Small intestine (tissue), 7 donors: Measurements from ENCODE around the gene ADAMTSL2. TPM values are rescaled to one million over a fixed set of nuclear protein-coding genes. Genes with fewer than 3 reads are reported as not detected.

Experiments used
- DNase-seq, 2 donors: peaks; one replicate each; pipeline versions ENCODE4 v3.0.0 to v3.0.0-alpha.2; 2013
- FAIRE-seq: peaks from 2 replicates; lab custom pipeline; 2012; peaks lifted over from hg19 to GRCh38; lab: Jason Lieb, UNC
- H3K27ac ChIP-seq, 3 donors: one replicate each; pipeline ENCODE4 v1.5.1; 2013; ENCODE audit warnings: low read length in 2 of 3, mild to moderate bottlenecking in 2 of 3, control low read depth in 1 of 3, inconsistent platforms in 1 of 3, low read depth in 1 of 3, moderate library complexity in 1 of 3
- H3K27me3 ChIP-seq, 3 donors: one replicate each; pipeline ENCODE4 v1.6.1; 2013; ENCODE audit warnings: low read length in 3 of 3, inconsistent platforms in 1 of 3; ENCODE audit not compliant: control insufficient read depth in 3 of 3, insufficient read depth in 3 of 3
- H3K36me3 ChIP-seq, 3 donors: one replicate each; pipeline ENCODE4 v1.6.1; 2013; ENCODE audit warnings: low read length in 3 of 3, inconsistent platforms in 1 of 3, low read depth in 1 of 3, mild to moderate bottlenecking in 1 of 3, moderate library complexity in 1 of 3; ENCODE audit not compliant: control insufficient read depth in 3 of 3, insufficient read depth in 2 of 3
- H3K4me1 ChIP-seq, 3 donors: one replicate each; pipeline ENCODE4 v1.6.1; 2013; ENCODE audit warnings: low read length in 2 of 3, inconsistent platforms in 1 of 3, low read depth in 1 of 3, mild to moderate bottlenecking in 1 of 3, moderate library complexity in 1 of 3; ENCODE audit not compliant: control insufficient read depth in 3 of 3, insufficient read depth in 2 of 3
- H3K4me3 ChIP-seq, 3 donors: one replicate each; pipeline ENCODE4 v1.5.1; 2013; ENCODE audit warnings: low read length in 3 of 3, control low read depth in 1 of 3, inconsistent platforms in 1 of 3, low read depth in 1 of 3, mild to moderate bottlenecking in 1 of 3, moderate library complexity in 1 of 3
- H3K9me3 ChIP-seq, 2 donors: one replicate each; pipeline ENCODE4 v1.6.1; 2013; ENCODE audit warnings: low read depth in 1 of 2, low read length in 1 of 2; ENCODE audit not compliant: control insufficient read depth in 2 of 2, insufficient read depth in 1 of 2
- WGBS, 3 donors: extraction: QIAGEN DNeasy Blood & Tissue Kit; methylation state at CpG; one replicate each; pipeline ENCODE4 v1.1.7; 2013; 5-methylcytosine and 5-hydroxymethylcytosine counted together
- polyA plus RNA-seq, 4 donors: library from polyadenylated mRNA; stranded (reverse) in 3 of 4; unstranded in 1 of 4; fragments of 200-250 nt in 3 of 4; fragments of 120-200 nt in 1 of 4; gene quantifications; one replicate each; pipeline versions ENCODE4 v1.2.1 to v1.2.3, GENCODE V29; 2013
- donor health status: healthy with polysubstance abuse.
- donor health status: control.
- donor health status: control.
- donor health status: Bipolar disorder and iron deficiency.
- donor health status: healthy.

Gene ADAMTSL2
- polyA plus RNA-seq, 4 donors = 0.22 to 1.2 (median 0.43) TPM

- FAIRE-seq = no peak
Observed at GRCh38 chr9:133613432-133613831, 78.9 kb downstream of the ADAMTSL2 start.

GRCh38 chr9:133614056-133614455 is 79.6 kb downstream of the ADAMTSL2 start:
- no peak overlapping the region for H3K4me3 ChIP-seq
- DNase-seq (no peak), FAIRE-seq (no peak)
- no peak overlapping the region for H3K27ac ChIP-seq
- H3K36me3 ChIP-seq = no peaks in the 10 kb centered on the region
- H3K4me1 ChIP-seq = no peaks in the 10 kb centered on the region
- H3K27me3 ChIP-seq = peaks cover 0 to 39% (median 17%) of the 10 kb centered on the region in 3 donors
- H3K9me3 ChIP-seq = no peaks in the 10 kb centered on the region
- WGBS, 3 donors = 63 to 72% (median 67%) methylated on average over 10 of the region's 10 CpGs

More at GRCh38 chr9:133613432-133613831, 78.9 kb downstream of the ADAMTSL2 start:
- DNase-seq = no peak
- WGBS, 3 donors = 83 to 85% (median 83%) methylated on average over 16 of the region's 16 CpGs
- no peaks in the 10 kb centered on the region for H3K36me3 ChIP-seq
- H3K27me3 ChIP-seq = peaks cover 0 to 41% (median 17%) of the 10 kb centered on the region in 3 donors
- no peak overlapping the region for H3K27ac ChIP-seq
- no peaks in the 10 kb centered on the region for H3K4me1 ChIP-seq
- no peak overlapping the region for H3K4me3 ChIP-seq
- H3K9me3 ChIP-seq = no peaks in the 10 kb centered on the region

GRCh38 chr9:133614678-133615077 is 80.2 kb downstream of the ADAMTSL2 start:
- H3K4me3 ChIP-seq = no peak overlapping the region
- H3K27me3 ChIP-seq = peaks cover 0 to 37% (median 16%) of the 10 kb centered on the region in 3 donors
- H3K4me1 ChIP-seq = no peaks in the 10 kb centered on the region
- WGBS, 3 donors = 48 to 66% (median 55%) methylated on average over 5 of the region's 5 CpGs
- no peak for FAIRE-seq
- no peak for DNase-seq
- H3K36me3 ChIP-seq = no peaks in the 10 kb centered on the region
- H3K9me3 ChIP-seq = no peaks in the 10 kb centered on the region
- no peak overlapping the region for H3K27ac ChIP-seq

GRCh38 chr9:133615186-133615585 is 80.7 kb downstream of the ADAMTSL2 start:
- no peaks in the 10 kb centered on the region for H3K4me1 ChIP-seq
- H3K27ac ChIP-seq = no peak overlapping the region
- H3K27me3 ChIP-seq = peaks cover 0 to 36% (median 14%) of the 10 kb centered on the region in 3 donors
- H3K4me3 ChIP-seq = no peak overlapping the region
- DNase-seq = no peak
- no peaks in the 10 kb centered on the region for H3K36me3 ChIP-seq
- FAIRE-seq = no peak
- no peaks in the 10 kb centered on the region for H3K9me3 ChIP-seq
- 35 to 49% (median 39%) methylated on average over 16 of the region's 16 CpGs for WGBS, 3 donors

- Histone ChIP-seq H3K27me3 (peaks cover 0 to 36% (median 14%) of the 10 kb centered on the region in 3 donors), H3K27ac (no peak overlapping the region), H3K9me3 (no peaks in the 10 kb centered on the region), H3K4me1 (no peaks in the 10 kb centered on the region), H3K4me3 (no peak overlapping the region), H3K36me3 (no peaks in the 10 kb centered on the region)
- WGBS, 3 donors = 73 to 81% (median 77%) methylated on average over 13 of the region's 13 CpGs
- FAIRE-seq (no peak), DNase-seq (no peak)
Observed at GRCh38 chr9:133615606-133616188, 81.2 kb downstream of the ADAMTSL2 start.

GRCh38 chr9:133616643-133617405 is 82.3 kb downstream of the ADAMTSL2 start:
- peaks cover 0 to 36% (median 7%) of the 10 kb centered on the region in 3 donors for H3K27me3 ChIP-seq
- 70 to 84% (median 81%) methylated on average over 13 of the region's 13 CpGs for WGBS, 3 donors
- no peak for FAIRE-seq

GRCh38 chr9:133618726-133619125 is 84.2 kb downstream of the ADAMTSL2 start:
- no peaks in the 10 kb centered on the region for H3K4me1 ChIP-seq
- no peaks in the 10 kb centered on the region for H3K9me3 ChIP-seq
- DNase-seq (no peak), FAIRE-seq (no peak)
- H3K27me3 ChIP-seq = peaks cover 0 to 38% (median 7%) of the 10 kb centered on the region in 3 donors
- H3K4me3 ChIP-seq = no peak overlapping the region
- no peak overlapping the region for H3K27ac ChIP-seq
- WGBS, 3 donors = 79 to 84% (median 80%) methylated on average over 10 of the region's 10 CpGs
- no peaks in the 10 kb centered on the region for H3K36me3 ChIP-seq

More at GRCh38 chr9:133616643-133617405, 82.3 kb downstream of the ADAMTSL2 start:
- no peaks in the 10 kb centered on the region for H3K36me3 ChIP-seq
- no peak overlapping the region for H3K4me3 ChIP-seq
- H3K4me1 ChIP-seq = no peaks in the 10 kb centered on the region
- H3K27ac ChIP-seq = no peak overlapping the region
- DNase-seq = no peak
- H3K9me3 ChIP-seq = no peaks in the 10 kb centered on the region

GRCh38 chr9:133619791-133620190 is 85.3 kb downstream of the ADAMTSL2 start:
- Histone ChIP-seq H3K36me3 (no peaks in the 10 kb centered on the region), H3K9me3 (no peaks in the 10 kb centered on the region), H3K27me3 (peaks cover 0 to 34% (median 3%) of the 10 kb centered on the region in 3 donors), H3K4me3 (no peak overlapping the region), H3K4me1 (no peaks in the 10 kb centered on the region), H3K27ac (no peak overlapping the region)
- 13 to 19% (median 15%) methylated on average over 8 of the region's 8 CpGs for WGBS, 3 donors
- FAIRE-seq = no peak
- peak in 1 of 2 donors; percentile 52 for DNase-seq
